Fibroblast of lung (primary cell): ENCODE results near the gene SPATA9.

Source experiments
- CTCF ChIP-seq, 2 donors: IDR thresholded peaks in 1 of 2; conservative IDR thresholded peaks in 1 of 2; 1 replicate in 1 of 2; 2 replicates in 1 of 2; pipeline ENCODE4 v1.5.1; 2011 to 2012; ENCODE audit warnings: low read length in 2 of 2, control low read depth in 1 of 2, inconsistent platforms in 1 of 2, low read depth in 1 of 2, mild to moderate bottlenecking in 1 of 2
- EZH2 ChIP-seq: IDR thresholded peaks from 2 replicates; pipeline ENCODE4 v1.5.1; 2012; ENCODE audit warnings: low read length, control low read depth, mild to moderate bottlenecking; ENCODE audit errors: missing control alignments

GRCh38 chr5:95619514-95620029 is 63.2 kb downstream of the SPATA9 start:
- TF ChIP-seq CTCF (conservative IDR thresholded peaks at IDR 0.05 in 1 of 2, IDR thresholded peaks at IDR 0.05 in 1 of 2; ENCODE audit: low read depth in 1 of 2, low read length in 2 of 2) = no peak
- TF ChIP-seq EZH2 = no peak
